K562 (cell line): ENCODE measurements around the gene FRMPD1. TPM values are rescaled to one million over a fixed set of nuclear protein-coding genes. Genes with fewer than 3 reads are reported as not detected.
A peak's percentile ranks its signal among the peaks of the same experiment; 100 is the strongest.

Source experiments
- ATF1 ChIP-seq, 2 experiments: fragments of 450-650 bp in 1 of 2; IDR thresholded peaks; 2 replicates each; pipeline ENCODE4 v1.6.1; 2016; ENCODE audit warnings: missing compliant biosample characterization in 1 of 2, missing genetic modification characterization in 1 of 2
- CBFA2T3 ChIP-seq: fragments of 450-650 bp; IDR thresholded peaks from 2 replicates; pipeline ENCODE4 v1.6.1; 2017
- CCNT2 ChIP-seq: IDR thresholded peaks from 2 replicates; pipeline ENCODE4 v1.6.1; 2011; ENCODE audit warnings: borderline replicate concordance, low read depth, mild to moderate bottlenecking, moderate library complexity, mixed read lengths, low read length; ENCODE audit not compliant: insufficient read length; ENCODE audit errors: extremely low read depth
- DNMT1 ChIP-seq: fragments of 450-650 bp; IDR thresholded peaks from 2 replicates; pipeline ENCODE4 v1.6.1; 2016; ENCODE audit warnings: antibody characterized with exemption, mild to moderate bottlenecking
- EP400 ChIP-seq: fragments of 450-650 bp; IDR thresholded peaks from 2 replicates; pipeline ENCODE4 v1.6.1; 2017; ENCODE audit warnings: antibody characterized with exemption, mild to moderate bottlenecking, moderate library complexity
- FIP1L1 ChIP-seq: fragments of 200-400 bp; formaldehyde crosslinking; IDR thresholded peaks from 2 replicates; pipeline ENCODE4 v1.6.1; 2018; ENCODE audit warnings: mild to moderate bottlenecking, low read depth, low read length; ENCODE audit not compliant: poor library complexity, severe bottlenecking
- GATAD2A ChIP-seq: fragments of 450-650 bp; IDR thresholded peaks from 2 replicates; pipeline ENCODE4 v1.6.1; 2017
- KHSRP ChIP-seq: fragments of 450-650 bp; IDR thresholded peaks from 2 replicates; pipeline ENCODE4 v1.6.1; 2017
- MYNN ChIP-seq, 2 experiments: sonication (generic); formaldehyde crosslinking in 1 of 2; IDR thresholded peaks; 2 replicates each; pipeline versions ENCODE4 v1.5.0 to v1.6.1; 2016 to 2020; ENCODE audit warnings: antibody characterized with exemption in 1 of 2, missing genetic modification reagents in 1 of 2
- NCOA6 ChIP-seq: fragments of 450-650 bp; IDR thresholded peaks from 2 replicates; pipeline ENCODE4 v1.6.1; 2017; ENCODE audit warnings: mild to moderate bottlenecking
- RAD51 ChIP-seq: fragments of 450-650 bp; IDR thresholded peaks from 2 replicates; pipeline ENCODE4 v1.7.1; 2016; ENCODE audit warnings: low read depth, mild to moderate bottlenecking, borderline replicate concordance
- RB1 ChIP-seq: fragments of 450-650 bp; IDR thresholded peaks from 2 replicates; pipeline ENCODE4 v1.6.1; 2017; ENCODE audit warnings: low read depth, mild to moderate bottlenecking
- SAP30 ChIP-seq: fragments of 200-600 bp; sonication (generic); IDR thresholded peaks from 2 replicates; pipeline ENCODE4 v1.6.1; 2012; ENCODE audit warnings: borderline replicate concordance, low read depth, mild to moderate bottlenecking, moderate library complexity, low read length, control low read depth, inconsistent platforms; ENCODE audit not compliant: insufficient read depth, poor library complexity, severe bottlenecking
- SMARCB1 ChIP-seq: IDR thresholded peaks from 2 replicates; pipeline ENCODE4 v1.6.1; 2011; ENCODE audit warnings: improper control_type of control experiment, low read depth; ENCODE audit not compliant: insufficient read length
- TFAM ChIP-seq: fragments of 250-450 bp; sonication (Bioruptor Pico); conservative IDR thresholded peaks from 2 replicates; pipeline ENCODE4 v1.5.0; 2021; ENCODE audit warnings: mild to moderate bottlenecking, moderate library complexity
- XRCC4 ChIP-seq: IDR thresholded peaks from one replicate; pipeline ENCODE4 v1.6.1; 2011; ENCODE audit not compliant: insufficient read depth, insufficient read length; ENCODE audit errors: extremely low read depth
- ZFP36 ChIP-seq: fragments of 150-350 bp; IDR thresholded peaks from 2 replicates; pipeline ENCODE4 v1.6.1; 2018; ENCODE audit warnings: low read length, low read depth; ENCODE audit not compliant: partially characterized antibody
- ZNF699 ChIP-seq: fragments of 250-450 bp; sonication (Bioruptor Pico); IDR thresholded peaks from 2 replicates; pipeline ENCODE4 v1.8.0; 2021; ENCODE audit warnings: mild to moderate bottlenecking, moderate library complexity; ENCODE audit not compliant: insufficient replicate concordance
- ZNF75A ChIP-seq: fragments of 450-650 bp; formaldehyde crosslinking; IDR thresholded peaks from 2 replicates; pipeline ENCODE4 v1.4.0; 2020; ENCODE audit warnings: mild to moderate bottlenecking
- polyA plus RNA-seq, 8 experiments: library from polyadenylated mRNA; depleted of rRNA in 4 of 8; stranded (reverse) in 5 of 8; unstranded in 3 of 8; fragments of >200 nt; fragmentation: Nextera tagmentation in 2 of 8; fragmentation: Illumina TruSeq in 1 of 8; extraction: Ambion mirVana in 2 of 8; extraction: Trizol in 1 of 8; gene quantifications; 2 replicates each; pipeline versions ENCODE4 v1.2.1 to v1.2.3, GENCODE V29; 2011 to 2014; ENCODE audit warnings: inconsistent platforms in 1 of 8, missing spikeins in 1 of 8
- total RNA-seq, 7 experiments: library from RNA; depleted of rRNA in 6 of 7; stranded (reverse); fragments of >200 nt in 6 of 7; fragmentation: Illumina TruSeq in 2 of 7; extraction: Trizol in 2 of 7; gene quantifications; 2 replicates each; pipeline versions ENCODE4 v1.2.1 to v1.2.3, GENCODE V29; 2011 to 2021; ENCODE audit warnings: low replicate concordance in 1 of 7
- TF ChIP-seq, protein P1 (sequence below): fragments of 250-450 bp; sonication (Bioruptor Pico); IDR thresholded peaks from 2 replicates; pipeline ENCODE4 v1.4.0; 2020; ENCODE audit warnings: mild to moderate bottlenecking, moderate library complexity, borderline replicate concordance
- TF ChIP-seq, protein P2 (sequence below), 2 experiments: fragments of 250-450 bp in 1 of 2; fragments of 450-650 bp in 1 of 2; sonication (Bioruptor Pico) in 1 of 2; IDR thresholded peaks; 2 replicates each; pipeline versions ENCODE4 v1.6.1 to v1.8.0; 2016 to 2021; ENCODE audit warnings: mild to moderate bottlenecking in 2 of 2, moderate library complexity in 2 of 2, missing compliant biosample characterization in 1 of 2, missing genetic modification characterization in 1 of 2
- TF ChIP-seq, protein P3 (sequence below): fragments of 450-650 bp; IDR thresholded peaks from 2 replicates; pipeline ENCODE4 v1.6.1; 2016; ENCODE audit warnings: low read depth, mild to moderate bottlenecking, moderate library complexity
- TF ChIP-seq, protein P4 (sequence below): conservative IDR thresholded peaks from 2 replicates; pipeline ENCODE4 v1.6.1; 2011; ENCODE audit warnings: low read depth, mild to moderate bottlenecking, low read length; ENCODE audit not compliant: control insufficient read depth
- TF ChIP-seq, protein P5 (sequence below): sonication (generic); formaldehyde crosslinking; IDR thresholded peaks from 2 replicates; pipeline ENCODE4 v1.9.0; 2022; ENCODE audit warnings: mild to moderate bottlenecking, missing genetic modification reagents

FRMPD1 gene
- total and polyA plus RNA-seq, 9 of the 15 experiments (the other 6 are each of a cell fraction or from before 2014, with no cell fraction given): not detected

DNA sequence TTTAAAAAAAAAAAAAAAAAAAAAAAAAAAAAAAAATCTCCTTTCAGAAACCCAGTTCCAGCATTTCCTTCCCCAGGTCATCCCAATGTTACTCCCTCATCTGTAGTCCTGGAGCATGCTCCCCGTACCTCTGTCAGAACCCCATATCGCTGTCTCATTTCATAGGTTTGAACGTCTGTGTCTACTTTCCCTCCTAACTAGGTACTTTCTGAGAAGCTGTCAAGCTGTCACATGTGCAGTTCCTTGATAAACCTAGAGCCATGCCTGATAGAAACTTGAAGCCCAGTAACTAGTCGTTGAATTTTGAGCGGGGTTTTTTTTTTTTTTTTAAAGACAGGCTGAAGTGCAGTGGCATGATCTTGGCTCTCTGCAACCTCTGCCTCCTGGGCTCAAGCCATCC, 118.6 kb downstream of the FRMPD1 start (continued):
- TF ChIP-seq XRCC4 (no peak), EP400 (no peak; the same call in 1 of the 2 replicates), ATF1 (CRISPR knock-in tag; IDR thresholded peaks at IDR 0.05) (no peak), ATF1 (tag; IDR thresholded peaks at IDR 0.05) (0 out of 2 replicates have a peak, but pooled peaks have one; percentile 15), RB1 (peak; percentile 57; the same call in 1 of the 2 replicates), KHSRP (no peak), GATAD2A (no peak), CCNT2 (no peak), FIP1L1 (no peak), CBFA2T3 (peak; percentile 83), ZFP36 (no peak), SMARCB1 (no peak), RAD51 (peak; percentile 61; the same call in 1 of the 2 replicates), ZNF75A (no peak), TFAM (no peak), MYNN (IDR thresholded peaks at IDR 0.05) (no peak), MYNN (CRISPR knock-in tag; IDR thresholded peaks at IDR 0.05) (no peak), SAP30 (no peak), DNMT1 (no peak), NCOA6 (no peak), ZNF699 (no peak)
- TF ChIP-seq, protein P1, sequence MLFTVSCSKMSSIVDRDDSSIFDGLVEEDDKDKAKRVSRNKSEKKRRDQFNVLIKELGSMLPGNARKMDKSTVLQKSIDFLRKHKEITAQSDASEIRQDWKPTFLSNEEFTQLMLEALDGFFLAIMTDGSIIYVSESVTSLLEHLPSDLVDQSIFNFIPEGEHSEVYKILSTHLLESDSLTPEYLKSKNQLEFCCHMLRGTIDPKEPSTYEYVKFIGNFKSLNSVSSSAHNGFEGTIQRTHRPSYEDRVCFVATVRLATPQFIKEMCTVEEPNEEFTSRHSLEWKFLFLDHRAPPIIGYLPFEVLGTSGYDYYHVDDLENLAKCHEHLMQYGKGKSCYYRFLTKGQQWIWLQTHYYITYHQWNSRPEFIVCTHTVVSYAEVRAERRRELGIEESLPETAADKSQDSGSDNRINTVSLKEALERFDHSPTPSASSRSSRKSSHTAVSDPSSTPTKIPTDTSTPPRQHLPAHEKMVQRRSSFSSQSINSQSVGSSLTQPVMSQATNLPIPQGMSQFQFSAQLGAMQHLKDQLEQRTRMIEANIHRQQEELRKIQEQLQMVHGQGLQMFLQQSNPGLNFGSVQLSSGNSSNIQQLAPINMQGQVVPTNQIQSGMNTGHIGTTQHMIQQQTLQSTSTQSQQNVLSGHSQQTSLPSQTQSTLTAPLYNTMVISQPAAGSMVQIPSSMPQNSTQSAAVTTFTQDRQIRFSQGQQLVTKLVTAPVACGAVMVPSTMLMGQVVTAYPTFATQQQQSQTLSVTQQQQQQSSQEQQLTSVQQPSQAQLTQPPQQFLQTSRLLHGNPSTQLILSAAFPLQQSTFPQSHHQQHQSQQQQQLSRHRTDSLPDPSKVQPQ (CRISPR knock-in tag): no peak
- TF ChIP-seq, protein P2, sequence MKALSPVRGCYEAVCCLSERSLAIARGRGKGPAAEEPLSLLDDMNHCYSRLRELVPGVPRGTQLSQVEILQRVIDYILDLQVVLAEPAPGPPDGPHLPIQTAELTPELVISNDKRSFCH (CRISPR knock-in tag; IDR thresholded peaks at IDR 0.05): no peak
- TF ChIP-seq, protein P2 (tag; IDR thresholded peaks at IDR 0.05): no peak
- TF ChIP-seq, protein P3, sequence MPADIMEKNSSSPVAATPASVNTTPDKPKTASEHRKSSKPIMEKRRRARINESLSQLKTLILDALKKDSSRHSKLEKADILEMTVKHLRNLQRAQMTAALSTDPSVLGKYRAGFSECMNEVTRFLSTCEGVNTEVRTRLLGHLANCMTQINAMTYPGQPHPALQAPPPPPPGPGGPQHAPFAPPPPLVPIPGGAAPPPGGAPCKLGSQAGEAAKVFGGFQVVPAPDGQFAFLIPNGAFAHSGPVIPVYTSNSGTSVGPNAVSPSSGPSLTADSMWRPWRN: no peak
- TF ChIP-seq, protein P4, sequence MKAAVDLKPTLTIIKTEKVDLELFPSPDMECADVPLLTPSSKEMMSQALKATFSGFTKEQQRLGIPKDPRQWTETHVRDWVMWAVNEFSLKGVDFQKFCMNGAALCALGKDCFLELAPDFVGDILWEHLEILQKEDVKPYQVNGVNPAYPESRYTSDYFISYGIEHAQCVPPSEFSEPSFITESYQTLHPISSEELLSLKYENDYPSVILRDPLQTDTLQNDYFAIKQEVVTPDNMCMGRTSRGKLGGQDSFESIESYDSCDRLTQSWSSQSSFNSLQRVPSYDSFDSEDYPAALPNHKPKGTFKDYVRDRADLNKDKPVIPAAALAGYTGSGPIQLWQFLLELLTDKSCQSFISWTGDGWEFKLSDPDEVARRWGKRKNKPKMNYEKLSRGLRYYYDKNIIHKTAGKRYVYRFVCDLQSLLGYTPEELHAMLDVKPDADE: no peak
- TF ChIP-seq, protein P5, sequence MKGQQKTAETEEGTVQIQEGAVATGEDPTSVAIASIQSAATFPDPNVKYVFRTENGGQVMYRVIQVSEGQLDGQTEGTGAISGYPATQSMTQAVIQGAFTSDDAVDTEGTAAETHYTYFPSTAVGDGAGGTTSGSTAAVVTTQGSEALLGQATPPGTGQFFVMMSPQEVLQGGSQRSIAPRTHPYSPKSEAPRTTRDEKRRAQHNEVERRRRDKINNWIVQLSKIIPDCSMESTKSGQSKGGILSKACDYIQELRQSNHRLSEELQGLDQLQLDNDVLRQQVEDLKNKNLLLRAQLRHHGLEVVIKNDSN: peak; percentile 35; the same call in 1 of the 2 replicates
